GM23338 (cell line): Measurements from ENCODE around the gene CLDN22. TPM values are rescaled to one million over a fixed set of nuclear protein-coding genes. Genes with fewer than 3 reads are reported as not detected.

Source experiments
- ATAC-seq: fragments of 200-7000 bp; cut with Tn5 transposase; 3 replicates; pipeline ENCODE4 v1.9.1; 2020
- DNase-seq: peaks from one replicate; pipeline ENCODE4 v3.0.0-alpha.2; 2015; ENCODE audit warnings: low spot score
- H2AFZ ChIP-seq: fragments of 200-600 bp; sonication (generic); 2 replicates; pipeline ENCODE4 v1.8.0; 2016; ENCODE audit warnings: antibody characterized with exemption, mild to moderate bottlenecking, moderate library complexity
- H3F3A ChIP-seq: fragments of 200-600 bp; sonication (generic); replicated peaks from 2 replicates; pipeline ENCODE4 v1.8.0; 2017; ENCODE audit warnings: antibody characterized with exemption, mixed run types, low read depth
- H3K27ac ChIP-seq: fragments of 200-600 bp; sonication (generic); 2 replicates; pipeline ENCODE4 v1.6.1; 2016; ENCODE audit warnings: low read depth
- H3K27me3 ChIP-seq: fragments of 200-600 bp; sonication (generic); 2 replicates; pipeline ENCODE4 v1.8.0; 2016; ENCODE audit warnings: mild to moderate bottlenecking, mixed run types, moderate library complexity; ENCODE audit not compliant: insufficient read depth
- H3K36me3 ChIP-seq: fragments of 200-600 bp; sonication (generic); 2 replicates; pipeline ENCODE4 v1.8.0; 2016; ENCODE audit warnings: mild to moderate bottlenecking; ENCODE audit not compliant: insufficient read depth
- H3K4me1 ChIP-seq: fragments of 200-600 bp; sonication (generic); 2 replicates; pipeline ENCODE4 v1.8.0; 2016; ENCODE audit warnings: mild to moderate bottlenecking, moderate library complexity; ENCODE audit not compliant: insufficient read depth
- H3K4me2 ChIP-seq: fragments of 200-600 bp; sonication (generic); 2 replicates; pipeline ENCODE4 v1.7.1; 2017; ENCODE audit warnings: mixed run types
- H3K4me3 ChIP-seq: fragments of 200-600 bp; sonication (generic); 2 replicates; pipeline ENCODE4 v1.6.1; 2016; ENCODE audit warnings: mixed run types
- H3K79me2 ChIP-seq: fragments of 200-600 bp; sonication (generic); replicated peaks from 2 replicates; pipeline ENCODE4 v1.8.0; 2017; ENCODE audit warnings: mild to moderate bottlenecking; ENCODE audit not compliant: insufficient read depth
- H3K9me2 ChIP-seq: fragments of 200-600 bp; sonication (generic); 2 replicates; pipeline ENCODE4 v1.8.0; 2017; ENCODE audit not compliant: insufficient read depth
- H4K20me1 ChIP-seq: fragments of 200-600 bp; sonication (generic); replicated peaks from 2 replicates; pipeline ENCODE4 v1.8.0; 2017; ENCODE audit warnings: mild to moderate bottlenecking; ENCODE audit not compliant: insufficient read depth
- H3K27ac Mint-ChIP-seq: 2 replicates; pipeline ENCODE4 v1.8.0; 2020; ENCODE audit warnings: inconsistent platforms, mild to moderate bottlenecking, moderate library complexity, mixed read lengths
- H3K27me3 Mint-ChIP-seq: 3 replicates; pipeline ENCODE4 v1.8.0; 2022; ENCODE audit warnings: low read depth, mild to moderate bottlenecking, moderate library complexity, mixed read lengths, inconsistent platforms; ENCODE audit not compliant: insufficient read depth, poor library complexity
- H3K36me3 Mint-ChIP-seq: 3 replicates; pipeline ENCODE4 v1.8.0; 2021; ENCODE audit warnings: low read depth, mild to moderate bottlenecking, inconsistent platforms, moderate library complexity, mixed read lengths
- H3K4me1 Mint-ChIP-seq: 3 replicates; pipeline ENCODE4 v1.8.0; 2020; ENCODE audit warnings: mild to moderate bottlenecking, inconsistent platforms, mixed read lengths
- H3K4me3 Mint-ChIP-seq: 3 replicates; pipeline ENCODE4 v1.8.0; 2021; ENCODE audit warnings: moderate library complexity, mild to moderate bottlenecking, inconsistent platforms, mixed read lengths
- H3K9me3 Mint-ChIP-seq: 3 replicates; pipeline ENCODE4 v1.8.0; 2020; ENCODE audit warnings: moderate library complexity, mild to moderate bottlenecking, inconsistent platforms, mixed read lengths
- CREB1 ChIP-seq: fragments of 250-450 bp; sonication (Bioruptor Pico); IDR thresholded peaks from 2 replicates; pipeline ENCODE4 v1.5.0; 2020; ENCODE audit warnings: low read depth, mild to moderate bottlenecking, moderate library complexity
- EZH2phosphoT487 ChIP-seq: fragments of 200-600 bp; sonication (generic); IDR thresholded peaks from one replicate; pipeline ENCODE4 v1.8.1; 2018; ENCODE audit warnings: antibody characterized with exemption; ENCODE audit not compliant: unreplicated experiment
- JUNB ChIP-seq: IDR thresholded peaks from one replicate; pipeline ENCODE4 v1.6.1; 2016; ENCODE audit warnings: antibody characterized with exemption; ENCODE audit not compliant: unreplicated experiment
- NANOG ChIP-seq: IDR thresholded peaks from 2 replicates; pipeline ENCODE4 v1.6.1; 2016; ENCODE audit warnings: antibody characterized with exemption, borderline replicate concordance
- polyA plus RNA-seq: library from polyadenylated mRNA; unstranded; fragments of >200 nt; fragmentation: Nextera tagmentation; extraction: Ambion mirVana; gene quantifications from 2 replicates; pipeline ENCODE4 v1.2.1, GENCODE V29; 2016
- total RNA-seq: library from RNA; depleted of rRNA; stranded (reverse); fragments of >200 nt; shearing (Covaris generic); gene quantifications from 2 replicates; pipeline ENCODE4 v1.2.3, GENCODE V29; 2014
- TF ChIP-seq, protein P1 (sequence below): IDR thresholded peaks from one replicate; pipeline ENCODE4 v1.6.1; 2018; ENCODE audit warnings: antibody characterized with exemption; ENCODE audit not compliant: unreplicated experiment
- TF ChIP-seq, protein P2 (sequence below): IDR thresholded peaks from 2 replicates; pipeline ENCODE4 v1.6.1; 2016; ENCODE audit warnings: antibody characterized with exemption
- TF ChIP-seq, protein P3 (sequence below), 2 experiments: fragments of 200-600 bp in 1 of 2; sonication (generic) in 1 of 2; conservative IDR thresholded peaks; 2 replicates each; pipeline versions ENCODE4 v1.5.1 to v1.6.1; 2016 to 2017; ENCODE audit warnings: antibody characterized with exemption in 2 of 2, low read depth in 2 of 2, mild to moderate bottlenecking in 2 of 2, moderate library complexity in 1 of 2

CLDN22 gene
- total and polyA plus RNA-seq, 2 experiments from 2014 or later, result not detected

DNA sequence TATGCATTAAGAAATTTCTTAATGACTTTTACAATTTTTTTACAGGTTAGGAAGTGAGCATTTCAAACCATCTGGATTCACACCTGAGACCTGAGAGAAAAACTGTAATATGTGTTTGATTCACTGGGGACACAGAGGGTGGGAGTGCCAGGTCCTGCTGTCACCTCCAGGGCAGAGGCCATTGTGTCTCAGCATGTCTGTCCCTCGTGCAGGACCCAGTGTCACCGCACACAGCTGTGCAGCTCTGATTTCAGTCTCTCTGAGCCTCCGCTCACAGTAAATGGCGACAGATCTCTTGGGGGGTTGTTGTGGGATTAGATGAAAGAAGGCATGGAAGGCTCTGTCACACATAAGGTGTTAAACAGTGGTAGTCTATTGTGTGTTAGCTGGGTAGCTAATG, 25.2 kb upstream of the CLDN22 start (continued):
- TF ChIP-seq, protein P1, sequence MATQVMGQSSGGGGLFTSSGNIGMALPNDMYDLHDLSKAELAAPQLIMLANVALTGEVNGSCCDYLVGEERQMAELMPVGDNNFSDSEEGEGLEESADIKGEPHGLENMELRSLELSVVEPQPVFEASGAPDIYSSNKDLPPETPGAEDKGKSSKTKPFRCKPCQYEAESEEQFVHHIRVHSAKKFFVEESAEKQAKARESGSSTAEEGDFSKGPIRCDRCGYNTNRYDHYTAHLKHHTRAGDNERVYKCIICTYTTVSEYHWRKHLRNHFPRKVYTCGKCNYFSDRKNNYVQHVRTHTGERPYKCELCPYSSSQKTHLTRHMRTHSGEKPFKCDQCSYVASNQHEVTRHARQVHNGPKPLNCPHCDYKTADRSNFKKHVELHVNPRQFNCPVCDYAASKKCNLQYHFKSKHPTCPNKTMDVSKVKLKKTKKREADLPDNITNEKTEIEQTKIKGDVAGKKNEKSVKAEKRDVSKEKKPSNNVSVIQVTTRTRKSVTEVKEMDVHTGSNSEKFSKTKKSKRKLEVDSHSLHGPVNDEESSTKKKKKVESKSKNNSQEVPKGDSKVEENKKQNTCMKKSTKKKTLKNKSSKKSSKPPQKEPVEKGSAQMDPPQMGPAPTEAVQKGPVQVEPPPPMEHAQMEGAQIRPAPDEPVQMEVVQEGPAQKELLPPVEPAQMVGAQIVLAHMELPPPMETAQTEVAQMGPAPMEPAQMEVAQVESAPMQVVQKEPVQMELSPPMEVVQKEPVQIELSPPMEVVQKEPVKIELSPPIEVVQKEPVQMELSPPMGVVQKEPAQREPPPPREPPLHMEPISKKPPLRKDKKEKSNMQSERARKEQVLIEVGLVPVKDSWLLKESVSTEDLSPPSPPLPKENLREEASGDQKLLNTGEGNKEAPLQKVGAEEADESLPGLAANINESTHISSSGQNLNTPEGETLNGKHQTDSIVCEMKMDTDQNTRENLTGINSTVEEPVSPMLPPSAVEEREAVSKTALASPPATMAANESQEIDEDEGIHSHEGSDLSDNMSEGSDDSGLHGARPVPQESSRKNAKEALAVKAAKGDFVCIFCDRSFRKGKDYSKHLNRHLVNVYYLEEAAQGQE, result no peak
- TF ChIP-seq, protein P2, sequence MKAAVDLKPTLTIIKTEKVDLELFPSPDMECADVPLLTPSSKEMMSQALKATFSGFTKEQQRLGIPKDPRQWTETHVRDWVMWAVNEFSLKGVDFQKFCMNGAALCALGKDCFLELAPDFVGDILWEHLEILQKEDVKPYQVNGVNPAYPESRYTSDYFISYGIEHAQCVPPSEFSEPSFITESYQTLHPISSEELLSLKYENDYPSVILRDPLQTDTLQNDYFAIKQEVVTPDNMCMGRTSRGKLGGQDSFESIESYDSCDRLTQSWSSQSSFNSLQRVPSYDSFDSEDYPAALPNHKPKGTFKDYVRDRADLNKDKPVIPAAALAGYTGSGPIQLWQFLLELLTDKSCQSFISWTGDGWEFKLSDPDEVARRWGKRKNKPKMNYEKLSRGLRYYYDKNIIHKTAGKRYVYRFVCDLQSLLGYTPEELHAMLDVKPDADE, result no peak
- no peak for TF ChIP-seq NANOG
- TF ChIP-seq EZH2phosphoT487, result no peak

DNA sequence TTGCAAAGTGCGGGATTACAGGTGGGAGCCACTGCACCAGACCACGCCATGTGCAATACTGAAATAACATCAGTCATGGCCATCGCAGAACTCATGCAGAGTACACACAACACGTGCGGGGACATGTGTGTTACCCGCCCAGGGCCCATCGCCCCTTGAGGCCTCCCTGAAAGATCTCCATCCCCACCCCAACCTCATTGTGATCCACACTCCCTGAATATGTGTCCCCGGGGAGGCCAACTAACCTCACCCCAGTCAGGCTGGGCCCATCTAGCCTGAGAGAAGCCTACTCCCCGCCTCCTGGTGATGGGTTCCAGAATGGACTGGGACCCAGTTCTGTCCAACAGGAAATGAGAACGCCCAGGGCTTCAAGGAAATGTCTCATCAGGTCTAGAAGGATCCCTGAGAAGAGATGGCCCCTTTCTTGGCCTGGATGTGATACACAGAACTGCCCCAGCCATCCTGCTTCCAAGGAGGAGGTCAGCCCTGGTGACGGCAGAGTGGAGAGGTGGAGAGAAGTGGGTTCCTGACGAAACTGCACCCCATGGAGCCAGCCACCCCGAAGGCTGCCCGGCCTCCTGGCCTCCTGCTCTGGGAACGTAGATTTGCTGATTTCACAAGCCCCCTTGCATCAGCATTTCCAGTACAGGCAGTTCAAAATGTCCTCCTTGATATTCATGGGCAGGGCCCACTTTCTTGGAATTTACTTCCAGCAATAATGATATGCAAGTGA, 24.6 kb upstream of the CLDN22 start:
- H3K36me3 ChIP-seq, result no peaks in the 10 kb centered on the region
- H3F3A ChIP-seq, result no peaks in the 10 kb centered on the region
- no peaks in the 10 kb centered on the region for H3K79me2 ChIP-seq
- no peaks in the 10 kb centered on the region for H3K9me2 ChIP-seq
- H3K4me3 ChIP-seq, result no peak overlapping the region
- no peak for ATAC-seq
- no peak for DNase-seq
- H3K4me3 Mint-ChIP-seq, result no peak overlapping the region
- no peaks in the 10 kb centered on the region for H3K9me3 Mint-ChIP-seq
- H2AFZ ChIP-seq, result 0 out of 2 replicates have a peak overlapping the region, but pooled peaks have one; percentile 43
- H3K4me2 ChIP-seq, result no peak overlapping the region
- no peaks in the 10 kb centered on the region for H4K20me1 ChIP-seq
- H3K27me3 Mint-ChIP-seq, result peaks cover 4% of the 10 kb centered on the region
- no peaks in the 10 kb centered on the region; the same call in 2 of the 3 replicates for H3K4me1 Mint-ChIP-seq
- no peaks in the 10 kb centered on the region for H3K36me3 Mint-ChIP-seq
- no peak overlapping the region for H3K27ac ChIP-seq
- H3K27me3 ChIP-seq, result no peaks in the 10 kb centered on the region
- H3K4me1 ChIP-seq, result no peaks in the 10 kb centered on the region
- no peak overlapping the region for H3K27ac Mint-ChIP-seq
- TF ChIP-seq NANOG (no peak), JUNB (no peak), CREB1 (CRISPR knock-in tag) (no peak)
- TF ChIP-seq, protein P3, sequence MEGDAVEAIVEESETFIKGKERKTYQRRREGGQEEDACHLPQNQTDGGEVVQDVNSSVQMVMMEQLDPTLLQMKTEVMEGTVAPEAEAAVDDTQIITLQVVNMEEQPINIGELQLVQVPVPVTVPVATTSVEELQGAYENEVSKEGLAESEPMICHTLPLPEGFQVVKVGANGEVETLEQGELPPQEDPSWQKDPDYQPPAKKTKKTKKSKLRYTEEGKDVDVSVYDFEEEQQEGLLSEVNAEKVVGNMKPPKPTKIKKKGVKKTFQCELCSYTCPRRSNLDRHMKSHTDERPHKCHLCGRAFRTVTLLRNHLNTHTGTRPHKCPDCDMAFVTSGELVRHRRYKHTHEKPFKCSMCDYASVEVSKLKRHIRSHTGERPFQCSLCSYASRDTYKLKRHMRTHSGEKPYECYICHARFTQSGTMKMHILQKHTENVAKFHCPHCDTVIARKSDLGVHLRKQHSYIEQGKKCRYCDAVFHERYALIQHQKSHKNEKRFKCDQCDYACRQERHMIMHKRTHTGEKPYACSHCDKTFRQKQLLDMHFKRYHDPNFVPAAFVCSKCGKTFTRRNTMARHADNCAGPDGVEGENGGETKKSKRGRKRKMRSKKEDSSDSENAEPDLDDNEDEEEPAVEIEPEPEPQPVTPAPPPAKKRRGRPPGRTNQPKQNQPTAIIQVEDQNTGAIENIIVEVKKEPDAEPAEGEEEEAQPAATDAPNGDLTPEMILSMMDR (conservative IDR thresholded peaks at IDR 0.05; ENCODE audit: low read depth in 2 of 2), result no peak
- TF ChIP-seq, protein P2, result no peak
